ENCODE data around the gene OR1I1.

- TF ChIP-seq CTCF (IDR thresholded peaks at IDR 0.05) (no peak), ZSCAN20 (CRISPR knock-in tag; IDR thresholded peaks at IDR 0.05) (no peak), CEBPB (IDR thresholded peaks at IDR 0.05) (no peak), MYC (IDR thresholded peaks at IDR 0.05; ENCODE audit: borderline replicate concordance, low read length) (no peak), RFX5 (IDR thresholded peaks at IDR 0.05) (no peak), PHF8 (IDR thresholded peaks at IDR 0.05; ENCODE audit: borderline replicate concordance, low read depth) (no peak), KDM1A (IDR thresholded peaks at IDR 0.05; ENCODE audit: low read depth) (no peak), TP53 (CRISPR knock-in tag; IDR thresholded peaks at IDR 0.05) (no peak)
Observed at GRCh38 chr19:15104003-15104402, 22.0 kb downstream of the OR1I1 start.

Measured in A549 (cell line).